GM19193 (cell line): ENCODE data around the gene ZDHHC14.

Experiments
- POLR2A ChIP-seq: IDR thresholded peaks from 4 replicates; pipeline ENCODE4 v1.6.1; 2011; ENCODE audit not compliant: insufficient read depth, insufficient read length; ENCODE audit errors: extremely low read depth

Gene ZDHHC14

DNA sequence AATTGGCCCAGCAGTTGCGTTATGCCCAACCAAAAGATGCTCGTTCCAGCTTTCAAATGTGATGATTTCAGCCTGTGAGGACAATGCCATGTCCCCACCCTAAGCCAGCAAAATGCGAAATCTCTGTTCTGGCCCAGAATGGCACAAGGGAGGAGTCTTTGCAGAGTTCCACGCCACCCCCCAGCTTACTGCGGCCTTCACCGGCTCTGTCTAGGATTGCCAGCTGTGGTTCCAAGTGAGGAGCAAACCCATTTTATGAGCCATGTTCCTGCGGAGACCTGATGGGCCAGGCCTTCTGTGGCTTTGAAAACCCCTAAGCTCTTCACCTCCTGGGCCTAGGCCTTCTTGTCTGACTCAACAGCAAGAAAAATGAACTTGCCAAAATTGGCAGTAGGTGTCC is 295.3 kb downstream of the ZDHHC14 start:
- no peak for TF ChIP-seq POLR2A

DNA sequence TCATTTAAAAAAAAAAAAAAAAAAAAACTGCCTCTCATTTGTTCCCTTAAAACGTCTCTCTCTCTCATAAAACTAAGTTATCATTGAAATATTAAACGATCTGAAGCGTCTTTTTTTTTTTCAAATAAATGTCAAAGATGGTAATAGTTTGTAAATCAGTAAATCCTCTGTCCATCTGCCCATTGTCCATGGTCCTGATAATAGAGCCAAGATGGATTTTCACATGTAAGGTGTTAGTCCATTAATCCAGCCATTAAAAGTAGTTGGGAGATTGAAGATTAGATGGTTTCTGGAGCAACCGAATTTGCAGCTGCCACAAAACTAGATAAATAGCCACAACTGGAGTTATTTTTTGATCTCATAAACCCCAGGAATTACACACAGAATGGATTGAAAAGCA is 296.2 kb downstream of the ZDHHC14 start:
- TF ChIP-seq POLR2A, result no peak

DNA sequence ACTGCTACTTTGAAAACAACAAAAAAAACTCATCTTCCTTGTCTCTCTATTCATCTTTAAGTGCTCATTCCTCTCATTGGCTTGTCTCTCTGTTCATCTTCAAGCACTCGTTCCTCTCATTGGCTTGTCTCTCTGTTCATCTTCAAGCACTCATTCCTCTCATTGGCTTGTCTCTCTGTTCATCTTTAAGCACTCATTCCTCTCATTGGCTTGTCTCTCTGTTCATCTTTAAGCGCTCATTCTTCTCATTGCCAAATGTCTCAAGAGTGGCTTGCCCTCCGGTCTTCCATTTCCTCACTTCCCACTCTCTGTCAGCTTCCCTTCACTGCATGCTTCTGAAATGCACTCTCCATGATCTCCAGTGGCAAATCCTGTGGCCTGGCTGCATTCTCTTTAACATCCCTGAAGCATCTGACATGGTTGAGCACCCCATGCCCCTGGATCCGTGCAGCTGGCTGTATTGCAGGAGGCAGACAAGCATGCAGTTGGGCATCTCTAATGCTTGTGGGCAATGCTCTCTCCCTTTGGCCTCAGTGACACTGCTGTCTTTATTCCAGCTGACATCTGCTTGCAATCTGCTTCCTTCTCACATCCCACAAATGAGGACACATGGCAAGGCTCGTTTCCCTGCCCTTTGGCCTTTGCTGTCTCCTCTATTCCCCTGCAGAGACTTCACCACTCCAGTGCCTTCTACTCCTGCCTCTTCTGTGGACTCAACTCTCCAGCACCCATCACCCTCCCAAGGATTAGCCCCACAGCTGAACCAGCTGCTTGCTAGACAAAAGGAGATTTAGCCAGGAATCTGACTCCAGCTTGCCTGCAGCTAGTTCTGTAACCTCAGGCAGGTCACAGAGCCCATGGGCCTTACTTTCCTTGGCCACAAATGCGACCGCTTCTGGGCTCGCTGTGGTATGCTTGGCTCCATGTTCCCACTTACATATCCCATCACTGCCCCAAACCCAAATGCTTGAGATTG is 298.9 kb downstream of the ZDHHC14 start:
- no peak for TF ChIP-seq POLR2A

DNA sequence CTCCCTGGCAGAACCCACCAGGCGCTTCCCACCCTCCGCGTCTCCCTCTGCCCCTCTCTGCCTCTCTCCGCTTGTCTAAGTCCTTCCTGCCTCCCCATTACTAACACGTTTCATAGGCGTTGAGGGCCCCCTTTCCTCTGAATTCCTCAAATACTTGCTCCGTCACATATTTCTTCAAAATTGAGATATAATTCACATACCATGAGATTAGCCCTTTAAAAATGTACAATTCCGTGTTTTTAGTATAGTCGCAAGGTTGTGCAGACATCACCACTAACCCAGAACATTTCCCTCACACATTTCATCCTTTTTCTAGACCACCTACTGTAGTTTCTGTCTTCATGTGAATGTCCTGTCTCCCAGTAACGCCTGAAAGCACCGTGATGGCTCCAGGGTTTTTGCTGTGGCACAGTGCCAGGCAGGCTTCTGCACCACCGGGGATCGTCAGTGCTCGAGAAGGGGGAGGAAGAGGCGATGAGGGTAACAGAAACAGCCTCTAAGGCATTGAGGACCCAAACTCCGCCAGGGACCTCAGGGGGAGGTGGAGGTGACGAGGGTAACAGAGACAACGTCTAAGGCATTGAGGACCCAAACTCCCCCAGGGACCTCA is 300.2 kb downstream of the ZDHHC14 start:
- TF ChIP-seq POLR2A, result no peak

DNA sequence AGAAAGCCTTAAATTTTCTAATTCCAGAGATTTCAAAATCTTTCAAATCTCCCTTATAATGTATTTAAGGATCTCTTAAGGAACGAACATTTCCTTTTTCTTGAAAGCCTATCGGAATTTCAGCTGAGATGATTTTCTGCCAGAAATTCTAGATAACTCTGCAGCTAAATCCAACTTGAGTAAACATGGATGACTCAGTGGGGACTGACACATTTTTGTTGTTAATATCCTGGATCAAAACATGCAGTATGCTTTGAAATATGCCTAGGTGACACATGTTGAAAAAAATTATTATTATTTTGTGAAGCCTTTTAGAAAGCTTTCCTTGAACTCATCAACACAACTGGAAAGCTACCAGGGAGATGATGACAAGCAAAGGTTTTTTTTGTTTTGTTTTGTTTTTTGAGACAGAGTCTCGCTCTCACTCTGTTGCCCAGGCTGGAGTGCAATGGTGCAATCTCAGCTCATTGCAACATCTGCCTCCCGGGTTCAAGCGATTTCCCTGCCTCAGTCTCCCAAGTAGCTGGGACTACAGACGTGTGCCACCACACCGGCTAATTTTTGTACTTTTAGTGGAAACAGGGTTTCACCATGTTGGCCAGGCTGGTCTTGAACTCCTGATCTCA is 302.0 kb downstream of the ZDHHC14 start:
- no peak for TF ChIP-seq POLR2A

DNA sequence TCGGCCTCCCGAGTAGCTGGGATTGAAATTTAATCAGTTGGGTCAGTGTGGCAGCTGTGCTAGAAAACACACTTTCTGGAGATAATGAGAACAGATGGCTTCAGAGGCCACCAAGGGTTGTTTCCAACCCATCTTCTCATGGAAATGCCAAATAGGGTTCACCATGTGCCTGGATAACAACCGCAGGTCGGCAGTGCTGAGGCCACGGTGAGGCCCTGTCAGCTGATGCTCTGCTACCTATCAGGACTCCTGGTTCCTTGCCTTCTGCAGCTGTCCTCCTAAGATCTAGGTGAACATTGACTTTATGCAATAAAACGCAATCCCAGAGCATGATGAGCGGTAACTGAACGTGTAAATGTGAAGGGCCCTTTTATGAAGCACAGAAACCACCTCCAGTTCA is 302.7 kb downstream of the ZDHHC14 start:
- TF ChIP-seq POLR2A, result no peak

DNA sequence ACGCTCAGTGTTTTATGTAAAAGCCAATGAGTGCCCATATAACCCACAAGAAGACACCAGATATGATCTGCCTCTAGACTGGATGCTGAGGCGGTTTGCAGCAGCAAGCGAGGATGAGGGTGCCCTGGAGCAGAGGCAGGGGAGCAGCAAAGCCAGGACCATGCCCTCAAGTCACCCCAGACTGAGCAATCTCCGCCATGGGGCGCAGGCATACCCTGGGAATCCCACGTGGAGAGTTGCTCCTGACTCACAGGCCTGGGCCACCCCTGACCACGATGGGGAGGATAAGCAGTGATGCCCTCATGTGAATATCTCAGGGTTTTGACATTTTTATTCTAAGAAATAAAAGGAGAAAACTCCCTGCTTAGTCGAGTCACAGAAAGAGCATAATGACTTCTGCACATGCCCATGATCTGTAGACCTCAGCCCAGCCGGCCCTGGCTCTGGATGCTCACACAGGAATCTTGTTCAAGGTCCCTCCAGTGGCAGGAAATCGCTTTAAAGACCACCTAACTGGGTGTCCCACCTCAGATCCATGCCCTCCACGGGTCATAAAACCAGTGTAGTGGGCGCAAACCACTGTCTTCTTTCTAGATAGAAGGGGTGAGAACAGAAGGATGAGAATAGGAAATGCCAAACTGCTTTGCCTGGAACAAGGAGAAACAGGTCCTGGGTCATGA is 303.8 kb downstream of the ZDHHC14 start:
- no peak for TF ChIP-seq POLR2A

DNA sequence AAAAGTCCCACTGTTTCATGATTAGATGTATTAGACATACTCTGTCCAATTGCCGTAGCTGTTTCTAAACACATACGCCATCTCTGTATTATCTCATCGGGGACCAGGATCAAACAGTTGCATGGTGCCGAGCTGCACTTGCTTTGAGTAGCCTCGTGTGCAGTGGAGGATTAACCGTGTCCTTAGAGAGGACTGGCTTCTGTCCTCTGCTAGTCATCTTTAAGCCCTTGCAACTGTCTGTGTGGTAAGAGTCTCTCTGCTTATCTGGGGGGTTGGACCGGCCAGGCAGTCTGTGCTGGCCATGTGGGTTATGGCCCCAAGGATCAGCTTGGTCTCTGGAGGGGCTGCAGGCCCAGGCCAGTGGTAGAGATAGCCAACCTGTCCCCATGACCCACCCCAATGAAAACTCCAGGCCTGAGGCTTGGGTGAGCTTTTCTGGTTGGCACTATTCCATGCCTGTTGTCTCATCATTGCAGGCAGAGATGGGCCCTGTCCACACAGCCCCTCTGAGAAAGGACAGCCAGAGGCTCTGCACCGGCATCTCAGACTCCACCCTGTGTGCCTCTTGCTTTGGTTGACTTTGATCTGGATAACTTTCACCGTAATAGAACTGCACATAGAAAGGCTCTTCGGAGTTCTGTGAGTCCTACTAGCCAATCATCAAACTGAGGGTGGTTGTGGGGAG is 304.7 kb downstream of the ZDHHC14 start:
- no peak for TF ChIP-seq POLR2A

DNA sequence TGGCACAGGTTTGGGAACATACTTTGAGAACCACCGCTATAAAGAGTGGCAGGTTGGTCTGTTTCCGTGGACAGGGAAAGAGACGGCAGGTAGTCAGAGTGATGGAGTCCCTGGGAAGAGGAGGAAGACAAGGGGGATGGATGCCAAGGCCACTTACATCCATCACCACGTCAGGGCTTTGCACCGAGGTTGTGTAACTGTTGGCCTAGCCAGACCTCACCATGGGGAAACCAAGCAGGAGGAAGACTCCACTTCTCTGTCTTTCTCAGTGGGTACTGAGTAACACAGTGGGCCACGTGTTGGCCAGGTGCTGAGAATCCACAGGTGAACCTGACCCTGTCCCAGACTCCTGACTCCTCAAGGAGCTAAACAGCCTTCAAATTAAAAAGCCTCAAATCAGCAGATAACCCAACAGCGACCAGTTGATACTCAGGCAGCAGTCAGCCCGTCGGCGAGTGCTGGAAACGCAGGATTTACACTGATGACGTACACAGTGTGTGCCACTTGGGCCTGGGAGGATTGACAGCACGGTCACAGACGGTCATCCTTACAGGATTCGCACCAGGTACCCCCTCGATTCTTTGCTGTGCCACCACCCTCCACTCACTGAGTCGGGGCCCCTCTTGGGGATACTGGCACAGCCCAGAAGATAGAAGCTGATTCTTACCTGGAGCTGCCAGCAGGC is 307.4 kb downstream of the ZDHHC14 start:
- no peak for TF ChIP-seq POLR2A

DNA sequence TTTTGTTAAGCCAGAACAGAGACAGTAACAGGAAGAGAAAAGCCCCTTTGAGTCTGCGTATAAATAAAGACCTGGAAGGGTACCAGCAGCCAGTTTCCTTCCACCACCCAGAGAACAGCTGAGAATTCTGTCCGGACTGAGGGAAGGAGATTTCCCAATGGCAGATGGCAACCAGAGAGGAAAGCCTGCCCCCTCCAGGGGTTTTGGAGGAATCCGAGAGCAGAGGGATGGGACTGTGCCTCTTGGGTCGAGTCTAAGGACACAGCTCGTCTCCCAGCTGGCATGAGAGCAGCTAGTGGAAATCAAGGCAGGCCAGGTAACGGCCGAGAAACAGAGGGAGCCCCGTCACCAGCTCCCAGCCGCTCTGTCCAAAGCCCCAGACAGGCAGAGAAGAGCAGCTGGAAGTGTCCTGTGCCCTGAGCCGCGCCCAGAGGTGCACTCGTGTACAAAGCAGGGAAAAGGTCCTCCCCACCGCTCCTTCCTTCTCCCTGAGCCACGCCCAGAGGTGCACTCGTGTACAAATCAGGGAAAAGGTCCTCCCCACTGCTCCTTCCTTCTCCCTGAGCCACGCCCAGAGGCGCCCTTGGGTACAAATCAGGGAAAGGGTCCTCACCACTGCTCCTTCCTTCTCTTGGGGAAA is 308.1 kb downstream of the ZDHHC14 start:
- no peak for TF ChIP-seq POLR2A

DNA sequence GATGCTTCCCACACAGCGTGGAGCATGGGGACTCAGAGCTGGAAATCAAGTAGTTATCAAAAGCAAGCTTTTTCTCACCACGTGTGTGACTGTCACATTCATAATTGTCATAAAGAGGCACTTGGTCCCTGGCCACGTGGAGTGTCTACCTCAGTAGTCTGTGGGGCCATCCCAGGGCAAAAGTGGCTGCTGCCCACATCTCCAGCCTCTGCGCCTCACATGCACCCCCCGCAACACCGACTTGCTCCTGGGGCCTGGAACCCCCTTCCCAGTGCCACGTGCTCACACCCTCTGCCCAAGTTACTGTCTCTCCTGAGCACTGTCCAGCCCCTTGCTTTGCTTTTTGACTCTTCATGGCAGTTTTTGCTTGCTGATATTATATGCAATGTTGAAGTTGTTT is 308.9 kb downstream of the ZDHHC14 start:
- no peak for TF ChIP-seq POLR2A

DNA sequence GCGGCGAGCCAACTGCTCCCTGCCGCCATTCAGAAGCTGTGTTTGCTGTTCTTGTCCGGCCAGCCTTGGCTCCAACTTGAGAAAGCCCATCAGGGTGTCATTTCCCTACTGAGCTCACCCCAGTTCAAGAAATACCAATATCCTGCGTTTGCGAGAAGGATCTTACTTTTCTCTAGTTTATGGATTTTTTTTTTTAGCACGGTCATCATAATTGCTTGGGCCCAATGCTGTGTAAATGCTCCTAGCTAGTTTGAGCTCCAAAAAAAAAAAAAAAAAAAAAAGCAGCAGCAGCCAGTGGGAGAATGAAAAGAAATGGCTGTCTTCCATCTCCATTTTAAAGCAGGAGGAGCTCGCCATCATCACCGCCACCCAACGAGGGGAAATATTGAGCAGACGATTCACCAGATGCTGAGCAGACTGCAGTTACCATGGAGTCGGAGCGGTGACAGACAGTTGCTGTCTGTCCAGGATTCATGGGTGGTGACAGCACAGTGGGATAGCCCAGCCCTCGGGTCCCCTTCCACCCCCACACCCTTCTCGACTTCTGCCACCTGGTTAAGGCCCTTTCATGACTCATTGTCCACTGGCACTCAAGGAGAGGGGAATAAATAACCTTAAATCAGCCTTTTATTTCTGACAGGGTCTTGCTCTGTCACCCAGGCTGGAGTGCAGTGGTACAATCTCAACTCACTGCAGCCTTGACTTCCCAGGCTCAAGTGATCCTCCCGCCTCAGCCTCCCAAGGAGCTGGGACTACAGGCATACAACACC is 309.6 kb downstream of the ZDHHC14 start:
- TF ChIP-seq POLR2A, result no peak

DNA sequence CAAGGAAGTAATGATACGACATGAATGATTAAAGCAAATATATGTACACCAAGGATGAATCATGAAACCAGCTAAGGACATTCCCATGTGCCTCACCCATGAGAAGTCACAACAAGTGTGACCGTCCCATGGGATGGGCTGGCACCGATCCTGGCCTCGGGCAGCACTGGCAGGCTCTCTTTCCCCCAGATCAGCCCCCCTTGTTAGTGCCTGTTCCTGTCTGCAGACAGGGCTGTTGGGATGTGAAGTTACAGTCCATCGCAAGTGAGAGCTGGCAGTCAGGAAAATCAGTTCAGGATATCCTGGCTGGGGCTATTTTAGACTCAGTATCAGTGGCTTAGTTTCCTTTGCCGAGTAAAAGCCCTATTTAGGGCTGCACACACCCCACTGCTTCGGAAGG is 312.9 kb downstream of the ZDHHC14 start:
- TF ChIP-seq POLR2A, result no peak

DNA sequence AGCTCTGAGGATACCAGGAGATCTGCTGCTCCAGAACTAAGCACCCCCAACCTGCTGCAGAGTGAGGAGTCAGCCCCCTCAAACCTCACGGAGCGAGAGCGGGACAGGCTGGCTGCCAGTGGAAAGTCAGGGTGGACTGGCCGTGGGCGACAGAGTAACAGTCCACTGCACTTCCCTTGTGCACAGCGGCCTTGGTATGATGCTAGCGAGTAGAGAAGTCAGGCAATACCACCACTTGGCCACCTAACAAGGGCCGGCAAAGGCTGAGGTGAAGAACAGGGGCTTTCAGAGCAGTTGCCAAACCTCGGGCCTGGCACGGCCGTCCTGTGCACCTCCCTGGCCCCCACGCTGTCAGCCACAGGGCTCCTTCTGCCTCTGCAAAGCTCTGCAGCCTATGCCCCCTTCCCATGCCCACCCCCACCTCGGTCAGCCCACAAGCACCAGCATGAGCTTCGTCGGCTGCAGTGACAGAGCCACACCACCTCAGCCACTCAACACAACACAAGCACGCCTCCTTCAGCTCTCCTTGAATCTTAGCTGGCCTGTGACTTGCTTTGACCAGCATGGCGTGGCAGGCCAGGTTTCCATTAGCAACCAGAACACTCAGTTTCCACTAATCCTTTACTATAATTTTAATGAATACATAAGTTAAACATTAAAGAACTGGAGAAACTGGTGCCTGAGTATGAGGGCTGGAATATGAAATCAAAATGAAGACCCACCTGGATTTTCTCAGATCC is 314.5 kb downstream of the ZDHHC14 start:
- TF ChIP-seq POLR2A, result no peak
